ENCODE measurements around the gene ITPRIPL2.

DNA sequence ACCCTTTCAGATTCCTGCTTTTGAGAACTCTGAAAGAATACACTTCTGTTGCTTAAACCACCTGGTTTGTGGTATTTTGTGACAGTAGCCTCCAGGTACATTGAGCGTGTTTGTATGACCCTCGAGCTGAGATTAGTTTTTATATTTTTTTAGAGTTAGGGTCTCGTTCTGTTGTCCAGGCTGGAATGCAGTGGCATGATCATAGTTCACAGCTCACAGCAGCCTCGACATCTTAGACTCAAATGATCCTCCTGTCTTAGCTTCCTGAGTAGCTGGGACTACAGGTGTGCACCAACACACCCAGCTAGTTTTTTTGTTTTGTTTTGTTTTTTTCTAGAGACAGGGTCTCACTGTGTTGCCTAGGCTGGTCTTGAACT is 4.5 kb upstream of the ITPRIPL2 start:
- TF ChIP-seq POLR2A (IDR thresholded peaks at IDR 0.05) = no peak
- TF ChIP-seq CTCF (IDR thresholded peaks at IDR 0.05) = no peak

Measured in transverse colon (tissue), 3 donors.